Fibroblast of lung (primary cell): ENCODE data around the gene HDAC4.

Experiments used
- EZH2 ChIP-seq: IDR thresholded peaks from 2 replicates; pipeline ENCODE4 v1.5.1; 2012; ENCODE audit warnings: low read length, control low read depth, mild to moderate bottlenecking; ENCODE audit errors: missing control alignments
- TF ChIP-seq, protein P1 (sequence below), 2 donors: IDR thresholded peaks in 1 of 2; conservative IDR thresholded peaks in 1 of 2; 1 replicate in 1 of 2; 2 replicates in 1 of 2; pipeline ENCODE4 v1.5.1; 2011 to 2012; ENCODE audit warnings: low read length in 2 of 2, control low read depth in 1 of 2, inconsistent platforms in 1 of 2, low read depth in 1 of 2, mild to moderate bottlenecking in 1 of 2

DNA sequence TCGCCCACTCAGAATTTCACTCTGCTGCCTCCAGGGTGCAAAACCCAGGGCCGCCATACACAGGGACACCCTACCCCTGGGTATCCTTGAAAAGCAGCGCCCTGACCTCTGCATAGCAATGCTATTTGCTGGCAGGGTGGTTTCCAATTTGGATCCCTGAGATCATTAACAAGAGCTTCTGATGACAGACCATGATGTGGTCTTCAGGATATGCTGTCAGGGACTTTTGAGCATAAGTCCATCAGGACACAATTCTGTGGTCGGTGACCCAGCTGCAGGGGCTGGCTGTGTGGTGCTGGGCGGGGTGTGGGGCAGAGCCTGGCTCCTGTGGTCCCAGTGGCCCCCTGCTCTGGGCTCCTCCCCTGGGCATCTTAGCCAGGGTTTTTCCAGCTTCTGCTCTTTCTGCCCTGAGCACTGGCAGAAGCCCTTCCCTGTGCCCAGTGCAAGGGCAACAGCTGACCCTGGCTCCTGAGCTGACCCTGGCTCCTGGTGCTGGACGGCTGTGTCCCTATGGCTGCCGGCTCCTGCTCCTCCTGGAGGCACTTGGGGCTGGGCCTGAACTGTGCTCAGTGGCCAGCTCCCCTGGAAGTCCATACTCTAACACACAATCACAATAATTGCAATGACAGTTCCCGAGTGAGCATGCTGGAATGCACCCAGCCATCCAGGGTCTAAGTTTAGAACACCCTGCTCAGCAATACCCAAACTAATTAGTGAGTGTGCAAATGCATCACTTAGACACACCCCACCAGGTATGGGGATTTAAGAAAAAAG lies 271.5 kb downstream of the HDAC4 start:
- TF ChIP-seq, protein P1, sequence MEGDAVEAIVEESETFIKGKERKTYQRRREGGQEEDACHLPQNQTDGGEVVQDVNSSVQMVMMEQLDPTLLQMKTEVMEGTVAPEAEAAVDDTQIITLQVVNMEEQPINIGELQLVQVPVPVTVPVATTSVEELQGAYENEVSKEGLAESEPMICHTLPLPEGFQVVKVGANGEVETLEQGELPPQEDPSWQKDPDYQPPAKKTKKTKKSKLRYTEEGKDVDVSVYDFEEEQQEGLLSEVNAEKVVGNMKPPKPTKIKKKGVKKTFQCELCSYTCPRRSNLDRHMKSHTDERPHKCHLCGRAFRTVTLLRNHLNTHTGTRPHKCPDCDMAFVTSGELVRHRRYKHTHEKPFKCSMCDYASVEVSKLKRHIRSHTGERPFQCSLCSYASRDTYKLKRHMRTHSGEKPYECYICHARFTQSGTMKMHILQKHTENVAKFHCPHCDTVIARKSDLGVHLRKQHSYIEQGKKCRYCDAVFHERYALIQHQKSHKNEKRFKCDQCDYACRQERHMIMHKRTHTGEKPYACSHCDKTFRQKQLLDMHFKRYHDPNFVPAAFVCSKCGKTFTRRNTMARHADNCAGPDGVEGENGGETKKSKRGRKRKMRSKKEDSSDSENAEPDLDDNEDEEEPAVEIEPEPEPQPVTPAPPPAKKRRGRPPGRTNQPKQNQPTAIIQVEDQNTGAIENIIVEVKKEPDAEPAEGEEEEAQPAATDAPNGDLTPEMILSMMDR (conservative IDR thresholded peaks at IDR 0.05 in 1 of 2, IDR thresholded peaks at IDR 0.05 in 1 of 2; ENCODE audit: low read depth in 1 of 2, low read length in 2 of 2) = no peak
- TF ChIP-seq EZH2 = no peak
